GM23338 (cell line): ENCODE data around the gene OR52E1. TPM values are rescaled to one million over a fixed set of nuclear protein-coding genes. Genes with fewer than 3 reads are reported as not detected.

Experiments used
- ATAC-seq: fragments of 200-7000 bp; cut with Tn5 transposase; 3 replicates; pipeline ENCODE4 v1.9.1; 2020
- DNase-seq: peaks from one replicate; pipeline ENCODE4 v3.0.0-alpha.2; 2015; ENCODE audit warnings: low spot score
- H2AFZ ChIP-seq: fragments of 200-600 bp; sonication (generic); 2 replicates; pipeline ENCODE4 v1.8.0; 2016; ENCODE audit warnings: antibody characterized with exemption, mild to moderate bottlenecking, moderate library complexity
- H3F3A ChIP-seq: fragments of 200-600 bp; sonication (generic); replicated peaks from 2 replicates; pipeline ENCODE4 v1.8.0; 2017; ENCODE audit warnings: antibody characterized with exemption, mixed run types, low read depth
- H3K27ac ChIP-seq: fragments of 200-600 bp; sonication (generic); 2 replicates; pipeline ENCODE4 v1.6.1; 2016; ENCODE audit warnings: low read depth
- H3K27me3 ChIP-seq: fragments of 200-600 bp; sonication (generic); 2 replicates; pipeline ENCODE4 v1.8.0; 2016; ENCODE audit warnings: mild to moderate bottlenecking, mixed run types, moderate library complexity; ENCODE audit not compliant: insufficient read depth
- H3K36me3 ChIP-seq: fragments of 200-600 bp; sonication (generic); 2 replicates; pipeline ENCODE4 v1.8.0; 2016; ENCODE audit warnings: mild to moderate bottlenecking; ENCODE audit not compliant: insufficient read depth
- H3K4me1 ChIP-seq: fragments of 200-600 bp; sonication (generic); 2 replicates; pipeline ENCODE4 v1.8.0; 2016; ENCODE audit warnings: mild to moderate bottlenecking, moderate library complexity; ENCODE audit not compliant: insufficient read depth
- H3K4me2 ChIP-seq: fragments of 200-600 bp; sonication (generic); 2 replicates; pipeline ENCODE4 v1.7.1; 2017; ENCODE audit warnings: mixed run types
- H3K4me3 ChIP-seq: fragments of 200-600 bp; sonication (generic); 2 replicates; pipeline ENCODE4 v1.6.1; 2016; ENCODE audit warnings: mixed run types
- H3K79me2 ChIP-seq: fragments of 200-600 bp; sonication (generic); replicated peaks from 2 replicates; pipeline ENCODE4 v1.8.0; 2017; ENCODE audit warnings: mild to moderate bottlenecking; ENCODE audit not compliant: insufficient read depth
- H3K9me2 ChIP-seq: fragments of 200-600 bp; sonication (generic); 2 replicates; pipeline ENCODE4 v1.8.0; 2017; ENCODE audit not compliant: insufficient read depth
- H4K20me1 ChIP-seq: fragments of 200-600 bp; sonication (generic); replicated peaks from 2 replicates; pipeline ENCODE4 v1.8.0; 2017; ENCODE audit warnings: mild to moderate bottlenecking; ENCODE audit not compliant: insufficient read depth
- H3K27ac Mint-ChIP-seq: 2 replicates; pipeline ENCODE4 v1.8.0; 2020; ENCODE audit warnings: inconsistent platforms, mild to moderate bottlenecking, moderate library complexity, mixed read lengths
- H3K27me3 Mint-ChIP-seq: 3 replicates; pipeline ENCODE4 v1.8.0; 2022; ENCODE audit warnings: low read depth, mild to moderate bottlenecking, moderate library complexity, mixed read lengths, inconsistent platforms; ENCODE audit not compliant: insufficient read depth, poor library complexity
- H3K36me3 Mint-ChIP-seq: 3 replicates; pipeline ENCODE4 v1.8.0; 2021; ENCODE audit warnings: low read depth, mild to moderate bottlenecking, inconsistent platforms, moderate library complexity, mixed read lengths
- H3K4me1 Mint-ChIP-seq: 3 replicates; pipeline ENCODE4 v1.8.0; 2020; ENCODE audit warnings: mild to moderate bottlenecking, inconsistent platforms, mixed read lengths
- H3K4me3 Mint-ChIP-seq: 3 replicates; pipeline ENCODE4 v1.8.0; 2021; ENCODE audit warnings: moderate library complexity, mild to moderate bottlenecking, inconsistent platforms, mixed read lengths
- H3K9me3 Mint-ChIP-seq: 3 replicates; pipeline ENCODE4 v1.8.0; 2020; ENCODE audit warnings: moderate library complexity, mild to moderate bottlenecking, inconsistent platforms, mixed read lengths
- CREB1 ChIP-seq: fragments of 250-450 bp; sonication (Bioruptor Pico); IDR thresholded peaks from 2 replicates; pipeline ENCODE4 v1.5.0; 2020; ENCODE audit warnings: low read depth, mild to moderate bottlenecking, moderate library complexity
- EZH2 ChIP-seq: fragments of 200-600 bp; sonication (generic); IDR thresholded peaks from one replicate; pipeline ENCODE4 v1.8.0; 2017; ENCODE audit warnings: antibody characterized with exemption, mild to moderate bottlenecking, low read depth; ENCODE audit not compliant: unreplicated experiment
- EZH2phosphoT487 ChIP-seq: fragments of 200-600 bp; sonication (generic); IDR thresholded peaks from one replicate; pipeline ENCODE4 v1.8.1; 2018; ENCODE audit warnings: antibody characterized with exemption; ENCODE audit not compliant: unreplicated experiment
- JUNB ChIP-seq: IDR thresholded peaks from one replicate; pipeline ENCODE4 v1.6.1; 2016; ENCODE audit warnings: antibody characterized with exemption; ENCODE audit not compliant: unreplicated experiment
- NANOG ChIP-seq: IDR thresholded peaks from 2 replicates; pipeline ENCODE4 v1.6.1; 2016; ENCODE audit warnings: antibody characterized with exemption, borderline replicate concordance
- STAT1 ChIP-seq: IDR thresholded peaks from one replicate; pipeline ENCODE4 v1.6.1; 2016; ENCODE audit warnings: antibody characterized with exemption; ENCODE audit not compliant: unreplicated experiment
- ZNF114 ChIP-seq: fragments of 250-450 bp; sonication (Bioruptor Pico); IDR thresholded peaks from 2 replicates; pipeline ENCODE4 v1.5.0; 2020; ENCODE audit warnings: mild to moderate bottlenecking, moderate library complexity
- ZNF331 ChIP-seq: fragments of 250-450 bp; sonication (Bioruptor Pico); IDR thresholded peaks from 2 replicates; pipeline ENCODE4 v1.5.0; 2020; ENCODE audit warnings: low read depth, mild to moderate bottlenecking, moderate library complexity
- polyA plus RNA-seq: library from polyadenylated mRNA; unstranded; fragments of >200 nt; fragmentation: Nextera tagmentation; extraction: Ambion mirVana; gene quantifications from 2 replicates; pipeline ENCODE4 v1.2.1, GENCODE V29; 2016
- total RNA-seq: library from RNA; depleted of rRNA; stranded (reverse); fragments of >200 nt; shearing (Covaris generic); gene quantifications from 2 replicates; pipeline ENCODE4 v1.2.3, GENCODE V29; 2014
- TF ChIP-seq, protein P1 (sequence below): fragments of 250-450 bp; sonication (Bioruptor Pico); IDR thresholded peaks from 2 replicates; pipeline ENCODE4 v1.5.0; 2020; ENCODE audit warnings: mild to moderate bottlenecking, moderate library complexity
- TF ChIP-seq, protein P2 (sequence below): IDR thresholded peaks from one replicate; pipeline ENCODE4 v1.6.1; 2018; ENCODE audit warnings: antibody characterized with exemption; ENCODE audit not compliant: unreplicated experiment

Gene OR52E1
- total and polyA plus RNA-seq, 2 experiments from 2014 or later: not detected

DNA sequence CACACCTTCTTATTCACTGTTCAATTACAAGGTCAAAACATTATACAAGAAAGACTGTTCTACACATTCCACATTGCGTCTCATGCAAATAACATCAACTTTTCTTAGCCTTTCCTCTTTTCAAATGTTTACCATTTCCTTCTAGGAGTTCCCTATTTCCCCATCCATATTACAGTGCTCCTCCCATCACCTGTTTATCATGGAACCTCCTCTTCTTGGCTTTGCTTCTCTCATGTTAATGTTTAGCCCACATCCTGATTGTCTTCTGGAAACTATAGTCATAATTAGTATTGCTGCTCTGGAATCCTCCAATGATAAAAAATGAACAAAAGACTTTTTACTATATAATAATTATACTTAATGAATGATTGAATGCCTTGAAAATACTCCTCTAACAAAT is 21.3 kb downstream of the OR52E1 start (continued):
- TF ChIP-seq, protein P1, sequence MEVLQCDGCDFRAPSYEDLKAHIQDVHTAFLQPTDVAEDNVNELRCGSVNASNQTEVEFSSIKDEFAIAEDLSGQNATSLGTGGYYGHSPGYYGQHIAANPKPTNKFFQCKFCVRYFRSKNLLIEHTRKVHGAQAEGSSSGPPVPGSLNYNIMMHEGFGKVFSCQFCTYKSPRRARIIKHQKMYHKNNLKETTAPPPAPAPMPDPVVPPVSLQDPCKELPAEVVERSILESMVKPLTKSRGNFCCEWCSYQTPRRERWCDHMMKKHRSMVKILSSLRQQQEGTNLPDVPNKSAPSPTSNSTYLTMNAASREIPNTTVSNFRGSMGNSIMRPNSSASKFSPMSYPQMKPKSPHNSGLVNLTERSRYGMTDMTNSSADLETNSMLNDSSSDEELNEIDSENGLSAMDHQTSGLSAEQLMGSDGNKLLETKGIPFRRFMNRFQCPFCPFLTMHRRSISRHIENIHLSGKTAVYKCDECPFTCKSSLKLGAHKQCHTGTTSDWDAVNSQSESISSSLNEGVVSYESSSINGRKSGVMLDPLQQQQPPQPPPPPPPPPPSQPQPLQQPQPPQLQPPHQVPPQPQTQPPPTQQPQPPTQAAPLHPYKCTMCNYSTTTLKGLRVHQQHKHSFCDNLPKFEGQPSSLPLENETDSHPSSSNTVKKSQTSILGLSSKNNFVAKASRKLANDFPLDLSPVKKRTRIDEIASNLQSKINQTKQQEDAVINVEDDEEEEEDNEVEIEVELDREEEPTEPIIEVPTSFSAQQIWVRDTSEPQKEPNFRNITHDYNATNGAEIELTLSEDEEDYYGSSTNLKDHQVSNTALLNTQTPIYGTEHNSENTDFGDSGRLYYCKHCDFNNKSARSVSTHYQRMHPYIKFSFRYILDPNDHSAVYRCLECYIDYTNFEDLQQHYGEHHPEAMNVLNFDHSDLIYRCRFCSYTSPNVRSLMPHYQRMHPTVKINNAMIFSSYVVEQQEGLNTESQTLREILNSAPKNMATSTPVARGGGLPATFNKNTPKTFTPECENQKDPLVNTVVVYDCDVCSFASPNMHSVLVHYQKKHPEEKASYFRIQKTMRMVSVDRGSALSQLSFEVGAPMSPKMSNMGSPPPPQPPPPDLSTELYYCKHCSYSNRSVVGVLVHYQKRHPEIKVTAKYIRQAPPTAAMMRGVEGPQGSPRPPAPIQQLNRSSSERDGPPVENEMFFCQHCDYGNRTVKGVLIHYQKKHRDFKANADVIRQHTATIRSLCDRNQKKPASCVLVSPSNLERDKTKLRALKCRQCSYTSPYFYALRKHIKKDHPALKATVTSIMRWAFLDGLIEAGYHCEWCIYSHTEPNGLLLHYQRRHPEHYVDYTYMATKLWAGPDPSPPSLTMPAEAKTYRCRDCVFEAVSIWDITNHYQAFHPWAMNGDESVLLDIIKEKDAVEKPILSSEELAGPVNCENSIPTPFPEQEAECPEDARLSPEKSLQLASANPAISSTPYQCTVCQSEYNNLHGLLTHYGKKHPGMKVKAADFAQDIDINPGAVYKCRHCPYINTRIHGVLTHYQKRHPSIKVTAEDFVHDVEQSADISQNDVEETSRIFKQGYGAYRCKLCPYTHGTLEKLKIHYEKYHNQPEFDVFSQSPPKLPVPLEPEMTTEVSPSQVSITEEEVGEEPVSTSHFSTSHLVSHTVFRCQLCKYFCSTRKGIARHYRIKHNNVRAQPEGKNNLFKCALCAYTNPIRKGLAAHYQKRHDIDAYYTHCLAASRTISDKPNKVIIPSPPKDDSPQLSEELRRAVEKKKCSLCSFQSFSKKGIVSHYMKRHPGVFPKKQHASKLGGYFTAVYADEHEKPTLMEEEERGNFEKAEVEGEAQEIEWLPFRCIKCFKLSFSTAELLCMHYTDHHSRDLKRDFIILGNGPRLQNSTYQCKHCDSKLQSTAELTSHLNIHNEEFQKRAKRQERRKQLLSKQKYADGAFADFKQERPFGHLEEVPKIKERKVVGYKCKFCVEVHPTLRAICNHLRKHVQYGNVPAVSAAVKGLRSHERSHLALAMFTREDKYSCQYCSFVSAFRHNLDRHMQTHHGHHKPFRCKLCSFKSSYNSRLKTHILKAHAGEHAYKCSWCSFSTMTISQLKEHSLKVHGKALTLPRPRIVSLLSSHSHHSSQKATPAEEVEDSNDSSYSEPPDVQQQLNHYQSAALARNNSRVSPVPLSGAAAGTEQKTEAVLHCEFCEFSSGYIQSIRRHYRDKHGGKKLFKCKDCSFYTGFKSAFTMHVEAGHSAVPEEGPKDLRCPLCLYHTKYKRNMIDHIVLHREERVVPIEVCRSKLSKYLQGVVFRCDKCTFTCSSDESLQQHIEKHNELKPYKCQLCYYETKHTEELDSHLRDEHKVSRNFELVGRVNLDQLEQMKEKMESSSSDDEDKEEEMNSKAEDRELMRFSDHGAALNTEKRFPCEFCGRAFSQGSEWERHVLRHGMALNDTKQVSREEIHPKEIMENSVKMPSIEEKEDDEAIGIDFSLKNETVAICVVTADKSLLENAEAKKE (CRISPR knock-in tag): no peak
- TF ChIP-seq NANOG (no peak), ZNF114 (no peak), CREB1 (CRISPR knock-in tag) (no peak), STAT1 (no peak)

DNA sequence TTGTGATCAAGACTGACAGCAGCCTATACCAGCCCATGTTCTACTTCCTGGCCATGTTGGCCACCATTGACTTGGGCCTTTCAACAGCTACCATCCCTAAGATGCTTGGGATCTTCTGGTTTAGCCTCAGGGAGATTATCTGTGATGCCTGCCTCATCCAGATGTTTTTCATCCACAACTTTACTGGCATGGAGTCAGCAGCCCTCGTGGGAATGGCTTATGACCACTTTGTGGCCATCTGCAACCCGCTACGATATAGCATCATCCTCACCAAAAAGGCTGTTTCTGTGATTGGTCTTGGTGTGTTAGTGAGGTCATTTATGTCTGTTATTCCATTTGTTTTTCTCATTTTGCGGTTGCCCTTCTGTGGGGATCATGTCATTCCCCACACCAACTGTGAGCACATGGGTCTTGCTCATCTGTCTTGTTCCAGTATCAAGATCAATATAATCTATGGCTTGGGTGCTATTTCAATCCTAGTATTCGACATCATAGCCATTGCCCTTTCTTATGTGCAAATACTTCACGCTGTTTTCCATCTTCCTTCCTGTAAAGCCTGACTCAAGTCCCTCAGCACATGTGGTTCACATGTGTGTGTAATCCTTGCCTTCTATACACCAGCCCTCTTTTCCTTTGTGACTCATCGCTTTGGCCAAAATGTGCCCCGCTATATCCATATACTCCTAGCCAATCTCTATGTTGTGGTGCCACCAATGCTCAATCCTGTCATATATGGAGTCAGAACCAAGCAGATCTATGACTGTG is 23.6 kb downstream of the OR52E1 start:
- no peaks in the 10 kb centered on the region for H3K4me1 ChIP-seq
- no peak overlapping the region for H3K4me3 ChIP-seq
- ATAC-seq: no peak
- H3K27ac ChIP-seq: no peak overlapping the region
- no peak overlapping the region for H2AFZ ChIP-seq
- no peaks in the 10 kb centered on the region for H3K4me1 Mint-ChIP-seq
- H3K79me2 ChIP-seq: no peaks in the 10 kb centered on the region
- H3K9me2 ChIP-seq: no peaks in the 10 kb centered on the region
- H3K36me3 ChIP-seq: no peaks in the 10 kb centered on the region
- H3K36me3 Mint-ChIP-seq: no peaks in the 10 kb centered on the region
- no peaks in the 10 kb centered on the region for H3K27me3 Mint-ChIP-seq
- no peak for DNase-seq
- H3K27ac Mint-ChIP-seq: no peak overlapping the region
- no peak overlapping the region for H3K4me3 Mint-ChIP-seq
- no peaks in the 10 kb centered on the region for H3F3A ChIP-seq
- H4K20me1 ChIP-seq: no peaks in the 10 kb centered on the region
- H3K4me2 ChIP-seq: no peak overlapping the region
- no peaks in the 10 kb centered on the region for H3K27me3 ChIP-seq
- H3K9me3 Mint-ChIP-seq: no peaks in the 10 kb centered on the region
- TF ChIP-seq EZH2phosphoT487 (no peak), CREB1 (CRISPR knock-in tag) (no peak), STAT1 (no peak), ZNF114 (no peak), ZNF331 (CRISPR knock-in tag) (no peak), EZH2 (no peak), JUNB (no peak)
- TF ChIP-seq, protein P2, sequence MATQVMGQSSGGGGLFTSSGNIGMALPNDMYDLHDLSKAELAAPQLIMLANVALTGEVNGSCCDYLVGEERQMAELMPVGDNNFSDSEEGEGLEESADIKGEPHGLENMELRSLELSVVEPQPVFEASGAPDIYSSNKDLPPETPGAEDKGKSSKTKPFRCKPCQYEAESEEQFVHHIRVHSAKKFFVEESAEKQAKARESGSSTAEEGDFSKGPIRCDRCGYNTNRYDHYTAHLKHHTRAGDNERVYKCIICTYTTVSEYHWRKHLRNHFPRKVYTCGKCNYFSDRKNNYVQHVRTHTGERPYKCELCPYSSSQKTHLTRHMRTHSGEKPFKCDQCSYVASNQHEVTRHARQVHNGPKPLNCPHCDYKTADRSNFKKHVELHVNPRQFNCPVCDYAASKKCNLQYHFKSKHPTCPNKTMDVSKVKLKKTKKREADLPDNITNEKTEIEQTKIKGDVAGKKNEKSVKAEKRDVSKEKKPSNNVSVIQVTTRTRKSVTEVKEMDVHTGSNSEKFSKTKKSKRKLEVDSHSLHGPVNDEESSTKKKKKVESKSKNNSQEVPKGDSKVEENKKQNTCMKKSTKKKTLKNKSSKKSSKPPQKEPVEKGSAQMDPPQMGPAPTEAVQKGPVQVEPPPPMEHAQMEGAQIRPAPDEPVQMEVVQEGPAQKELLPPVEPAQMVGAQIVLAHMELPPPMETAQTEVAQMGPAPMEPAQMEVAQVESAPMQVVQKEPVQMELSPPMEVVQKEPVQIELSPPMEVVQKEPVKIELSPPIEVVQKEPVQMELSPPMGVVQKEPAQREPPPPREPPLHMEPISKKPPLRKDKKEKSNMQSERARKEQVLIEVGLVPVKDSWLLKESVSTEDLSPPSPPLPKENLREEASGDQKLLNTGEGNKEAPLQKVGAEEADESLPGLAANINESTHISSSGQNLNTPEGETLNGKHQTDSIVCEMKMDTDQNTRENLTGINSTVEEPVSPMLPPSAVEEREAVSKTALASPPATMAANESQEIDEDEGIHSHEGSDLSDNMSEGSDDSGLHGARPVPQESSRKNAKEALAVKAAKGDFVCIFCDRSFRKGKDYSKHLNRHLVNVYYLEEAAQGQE: no peak
